NCI-H2196 (cell line): ENCODE data around the gene ALG6.
"Not testable (repeated sequence)": the region's sequence is repeated elsewhere in the genome, so short reads cannot be mapped to it uniquely, and the experiment has no call there.

Experiments used
- DNase-seq: peaks from one replicate; lab custom pipeline; 2025; ENCODE audit not compliant: unreplicated experiment; lab: John Stamatoyannopoulos, UW

ALG6 gene

DNA sequence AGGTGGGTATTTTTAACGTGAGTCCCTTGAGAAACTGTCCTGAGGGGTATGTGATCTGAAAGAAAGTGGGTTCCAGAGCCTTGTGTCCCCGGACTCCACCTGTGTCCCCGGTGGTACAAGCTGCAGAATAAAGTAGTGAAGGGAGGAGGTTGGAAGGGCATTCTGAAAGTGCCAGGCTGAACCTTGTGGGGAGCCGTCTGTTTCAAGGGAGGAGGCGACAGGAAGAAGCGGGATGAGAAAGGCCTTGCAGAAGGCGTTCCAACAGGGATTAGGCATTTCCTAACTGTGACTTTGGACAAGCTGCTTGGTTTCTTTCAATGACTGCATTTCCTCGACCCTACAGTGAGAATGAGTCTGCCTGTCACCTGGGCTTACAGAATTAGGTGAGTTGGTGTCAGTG, 39.3 kb upstream of the ALG6 start:
- DNase-seq: no peak

DNA sequence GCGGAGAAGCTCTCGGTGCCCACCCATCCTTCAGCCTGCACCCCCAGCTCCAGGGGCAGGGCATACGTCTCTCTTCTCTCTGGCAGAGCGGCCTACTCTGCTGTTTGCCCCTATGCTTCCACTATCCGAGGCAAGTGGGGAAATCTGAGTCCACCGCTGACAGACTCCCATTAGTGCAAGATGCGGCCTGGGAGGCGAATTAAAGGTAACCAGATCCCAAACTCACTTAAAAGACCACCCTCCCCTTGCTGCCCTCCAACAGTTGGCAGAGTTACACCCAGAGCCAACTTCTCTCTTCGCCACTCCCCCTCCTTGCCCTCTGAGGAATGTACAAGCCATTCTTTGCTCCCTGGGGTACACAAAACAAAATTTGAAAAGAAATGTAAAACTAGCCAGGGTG, 38.6 kb upstream of the ALG6 start:
- DNase-seq: no peak

- DNase-seq: no peak
Observed at GRCh38 chr1:63329621-63330330, 37.7 kb upstream of the ALG6 start.

DNA sequence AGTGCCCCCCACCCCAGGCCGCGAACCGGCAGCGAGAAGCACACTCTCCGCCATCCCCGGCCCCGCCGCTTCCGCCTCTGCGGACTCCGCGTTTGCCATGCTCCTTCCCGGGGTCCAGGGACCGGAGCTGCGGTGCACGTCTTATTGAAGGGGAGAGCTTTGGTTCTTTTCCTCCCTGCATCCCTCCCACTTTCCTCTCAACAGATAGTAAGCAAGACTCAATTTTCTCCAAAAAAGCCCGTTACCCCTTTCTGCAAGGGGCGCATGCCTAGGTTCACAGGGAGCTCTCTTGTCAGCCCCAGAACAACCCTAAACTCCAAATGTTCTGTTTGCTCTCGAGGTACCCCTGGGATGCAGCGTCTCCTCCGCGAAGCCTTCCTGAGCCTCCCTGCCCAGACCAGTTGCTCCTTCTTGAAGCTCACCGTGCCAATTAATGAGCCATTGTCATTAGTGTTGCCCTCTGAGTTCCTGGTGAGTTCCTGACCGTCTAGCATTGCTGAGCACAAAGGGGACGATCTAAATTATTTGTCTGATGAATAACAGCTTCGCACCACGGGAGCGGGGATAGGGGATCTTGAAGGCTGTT, 37.0 kb upstream of the ALG6 start:
- DNase-seq: no peak

DNA sequence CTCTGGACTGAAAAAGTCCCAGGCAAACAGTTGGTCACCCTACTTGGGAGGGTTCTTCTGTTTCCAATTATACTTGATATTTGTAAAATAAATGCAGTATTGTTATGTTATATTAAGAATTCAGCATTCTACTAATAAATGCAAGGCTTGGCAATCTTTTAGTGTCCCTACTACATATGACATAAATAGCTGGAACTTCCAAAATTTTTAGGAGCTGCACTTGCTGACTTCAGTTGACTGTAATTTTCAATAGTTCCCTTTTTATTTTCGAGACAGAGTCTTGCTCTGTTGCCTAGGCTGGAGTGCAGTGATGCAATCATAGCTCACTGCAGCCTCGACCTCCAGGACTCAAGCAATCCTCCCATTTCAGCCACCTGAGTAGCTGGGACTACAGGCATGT, 25.0 kb upstream of the ALG6 start:
- no peak for DNase-seq

DNA sequence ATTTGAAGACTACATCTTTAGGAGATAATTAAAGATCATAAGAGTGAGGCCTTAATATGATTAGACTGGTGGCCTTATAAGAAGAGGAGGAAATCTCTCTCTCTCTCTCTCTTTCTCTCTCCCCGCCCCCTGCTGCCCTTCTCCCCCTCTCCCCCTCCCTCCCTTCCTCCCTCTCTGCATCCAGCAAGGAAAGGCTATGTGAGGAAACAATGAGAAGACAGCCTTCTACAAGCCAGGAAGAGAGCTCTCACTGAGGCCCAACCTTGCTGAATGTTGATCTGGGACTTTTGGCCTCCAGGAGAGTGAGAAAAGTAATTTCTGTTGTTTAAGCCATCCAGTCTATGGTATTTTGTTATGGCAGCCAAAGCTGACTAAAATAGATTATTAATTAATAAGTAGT, 23.5 kb upstream of the ALG6 start:
- DNase-seq: no peak

DNA sequence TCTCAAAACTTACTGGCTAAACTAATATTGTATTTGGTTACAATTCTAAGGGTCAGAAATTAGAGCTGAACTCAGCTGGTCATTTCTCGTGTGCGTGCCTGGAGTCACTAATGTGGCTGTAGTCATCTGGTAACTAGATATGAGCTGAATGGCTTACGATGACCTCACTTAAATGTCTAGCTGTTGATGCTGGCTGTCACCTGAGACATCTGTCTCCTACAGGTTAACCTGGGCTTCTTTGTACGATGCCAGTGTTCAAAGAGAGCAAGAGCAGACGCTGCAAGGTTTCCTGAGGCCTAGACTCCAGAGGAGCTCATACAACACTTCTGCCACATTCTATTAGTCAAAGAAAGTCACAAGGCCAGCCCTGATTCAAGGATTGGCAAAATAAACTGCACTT, 17.1 kb upstream of the ALG6 start:
- DNase-seq: peak; percentile 62

DNA sequence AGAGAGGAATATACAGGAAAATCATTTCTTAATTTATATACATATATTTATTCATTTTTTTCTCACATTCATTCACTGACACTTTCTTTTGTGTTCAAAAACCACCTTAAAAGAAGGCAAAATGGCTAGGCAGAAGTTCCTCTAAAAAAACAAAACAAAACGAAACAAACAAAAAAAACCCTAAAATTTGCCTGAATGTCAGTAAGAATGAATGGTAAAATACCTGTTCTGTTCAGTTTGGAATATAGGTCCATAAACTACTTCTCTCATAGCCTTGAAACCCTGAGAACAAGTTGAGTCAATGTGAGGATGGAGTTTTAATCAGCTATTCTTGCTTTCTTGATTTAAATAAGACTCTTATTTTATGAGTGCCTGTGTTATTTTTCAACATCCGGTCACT, 14.7 kb upstream of the ALG6 start:
- no peak for DNase-seq

- DNase-seq: not testable (repeated sequence)
Observed at GRCh38 chr1:63356234-63356633, 11.2 kb upstream of the ALG6 start.

GRCh38 chr1:63359561-63359960, 7.9 kb upstream of the ALG6 start:
- no peak for DNase-seq

DNA sequence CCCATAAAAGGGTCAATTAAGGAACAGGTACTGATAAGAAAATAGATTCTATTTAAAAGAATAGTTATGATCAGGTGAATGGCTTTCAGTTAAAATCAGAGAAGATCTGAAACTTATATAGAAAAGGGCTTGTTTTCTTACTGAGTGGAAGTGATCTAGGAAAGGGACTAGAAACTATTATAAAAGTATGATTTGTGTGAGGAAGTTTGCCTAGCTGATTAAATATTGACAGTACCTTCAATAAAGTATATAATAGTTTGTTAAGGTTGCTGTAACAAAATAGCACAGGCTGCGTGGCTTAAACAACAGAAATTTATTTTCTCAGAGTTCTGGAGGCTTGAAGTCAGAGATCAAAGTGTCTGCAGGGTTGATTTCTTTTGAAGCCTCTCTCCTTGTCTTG, 5.4 kb upstream of the ALG6 start:
- DNase-seq: no peak

DNA sequence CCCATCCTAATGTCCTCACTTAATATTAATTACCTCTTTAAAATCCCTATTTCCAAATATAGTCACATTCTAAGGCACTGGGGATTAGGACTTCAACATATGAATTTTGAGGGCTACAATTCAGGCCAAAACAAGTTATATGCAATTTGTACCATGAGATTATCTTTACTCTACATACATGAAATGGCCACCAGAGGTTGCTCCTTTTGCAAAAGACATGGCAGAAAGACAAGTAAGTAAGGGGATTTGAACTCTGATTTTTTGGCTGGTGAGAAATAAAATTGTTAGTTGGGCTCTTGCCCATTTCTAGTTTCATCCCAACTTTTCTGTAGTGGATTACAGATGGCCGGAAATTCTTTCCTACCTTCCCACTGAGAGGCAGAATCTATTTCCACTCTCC, 4.8 kb upstream of the ALG6 start:
- DNase-seq: no peak

DNA sequence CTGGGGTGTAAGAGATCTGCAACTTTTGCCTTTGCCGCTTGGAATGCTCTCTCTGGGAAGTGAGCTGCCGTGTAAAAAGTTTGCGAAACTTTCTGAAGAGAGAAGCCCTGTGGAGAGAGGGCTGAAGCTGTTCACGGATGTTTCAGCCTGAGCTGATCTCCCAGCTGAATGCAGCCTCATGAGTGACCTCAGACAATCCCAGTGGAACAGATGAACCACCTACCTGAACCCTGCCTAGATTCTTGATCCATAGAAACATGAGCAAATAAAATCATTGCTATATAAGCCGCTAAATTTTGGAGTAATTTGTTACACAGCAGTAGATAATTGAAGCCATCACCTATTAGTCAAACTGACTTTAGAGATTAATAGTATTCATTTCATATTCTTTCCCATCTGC, 4.4 kb upstream of the ALG6 start:
- no peak for DNase-seq

GRCh38 chr1:63366908-63367214, 566 bp upstream of the ALG6 start:
- no peak for DNase-seq

DNA sequence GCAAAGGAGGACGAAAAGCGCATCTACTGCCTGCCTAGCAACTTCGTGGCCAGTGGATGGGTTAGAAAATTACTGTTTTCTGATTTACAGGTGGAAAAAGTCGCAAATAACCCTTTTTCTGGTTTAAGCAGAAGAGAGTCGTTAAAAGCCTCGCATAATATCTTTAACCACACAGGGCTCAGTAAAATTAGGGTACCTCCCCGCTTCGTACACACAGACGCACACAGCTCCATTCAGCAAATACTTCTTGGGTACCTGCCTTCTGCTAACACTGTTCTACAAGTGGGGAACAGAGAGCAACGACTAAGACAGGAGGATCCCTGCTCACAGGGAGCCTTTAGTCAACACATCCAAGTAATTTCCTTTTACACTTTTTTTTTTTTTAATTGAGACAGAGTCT, 704 bp downstream of the ALG6 start:
- no peak for DNase-seq

DNA sequence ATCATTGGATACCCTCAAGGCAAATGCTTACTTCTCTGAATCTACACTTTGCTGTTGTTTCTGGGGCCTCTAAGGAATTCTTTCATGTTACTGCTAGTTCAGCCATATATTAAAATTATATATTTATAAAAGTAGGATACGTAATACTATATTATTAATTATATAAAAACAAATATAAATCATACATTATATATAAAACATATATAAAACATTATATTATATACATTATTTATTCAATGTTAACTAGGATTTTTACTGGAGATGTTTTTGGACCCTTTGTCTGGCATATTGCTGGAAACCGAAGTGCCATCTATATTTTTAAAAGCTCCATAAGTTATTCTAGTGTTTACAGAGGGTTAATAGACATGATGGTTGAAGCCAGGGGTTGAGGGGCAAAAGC, 12.2 kb downstream of the ALG6 start:
- DNase-seq: no peak

DNA sequence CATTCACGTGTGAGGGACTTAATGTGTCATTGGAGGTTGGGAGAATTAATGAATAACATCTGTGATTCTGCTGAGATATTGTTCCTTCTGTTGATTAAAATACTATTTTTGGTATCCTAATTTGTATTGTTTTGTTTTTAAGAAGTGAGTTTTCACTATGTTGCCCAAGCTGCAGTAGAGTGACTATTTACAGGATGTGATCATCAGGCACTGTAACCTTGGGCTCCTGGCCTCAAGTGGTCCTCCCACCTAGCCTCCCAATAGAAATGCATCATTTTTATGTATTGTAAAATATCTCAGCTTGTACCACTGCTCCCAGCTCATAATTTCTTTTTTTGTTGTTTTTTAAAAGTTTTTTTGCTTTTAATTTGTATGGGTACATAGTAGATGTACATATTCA, 14.3 kb downstream of the ALG6 start:
- no peak for DNase-seq

DNA sequence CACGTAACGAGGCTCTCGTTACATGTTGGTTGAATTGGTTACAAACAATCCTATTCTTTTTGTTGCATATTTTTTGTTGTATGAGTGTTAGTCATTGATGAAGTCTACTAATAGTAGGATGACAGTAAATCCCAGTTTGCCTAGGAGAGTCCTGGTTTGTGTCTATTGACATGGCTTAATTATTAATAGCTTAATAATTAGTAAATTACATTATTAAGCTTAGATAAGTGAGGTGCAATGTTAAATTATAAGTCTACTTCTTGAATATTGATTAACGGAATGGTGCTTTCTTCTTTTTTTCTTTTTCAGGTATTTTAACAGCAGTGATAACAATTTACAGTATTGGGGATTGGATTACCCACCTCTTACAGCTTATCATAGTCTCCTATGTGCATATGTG, 34.5 kb downstream of the ALG6 start:
- no peak for DNase-seq

DNA sequence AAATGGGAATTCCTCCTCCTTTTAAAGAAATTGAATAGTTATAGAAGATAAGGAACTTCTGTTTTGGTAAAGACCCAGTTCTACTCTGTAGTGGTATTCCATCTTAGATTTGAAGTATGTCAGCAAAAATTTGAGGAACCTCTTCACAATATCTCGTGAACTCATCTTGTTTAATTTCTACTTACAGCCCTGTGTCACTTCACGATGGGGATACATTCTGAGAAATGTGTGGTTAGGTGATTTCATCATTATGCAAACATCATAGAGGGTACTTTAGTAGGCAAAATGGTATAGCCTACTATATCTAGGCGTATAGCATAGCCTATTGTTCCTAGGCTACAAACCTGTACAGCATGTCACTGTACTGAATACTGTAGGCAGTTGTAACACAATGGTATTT, 36.0 kb downstream of the ALG6 start:
- DNase-seq: no peak

DNA sequence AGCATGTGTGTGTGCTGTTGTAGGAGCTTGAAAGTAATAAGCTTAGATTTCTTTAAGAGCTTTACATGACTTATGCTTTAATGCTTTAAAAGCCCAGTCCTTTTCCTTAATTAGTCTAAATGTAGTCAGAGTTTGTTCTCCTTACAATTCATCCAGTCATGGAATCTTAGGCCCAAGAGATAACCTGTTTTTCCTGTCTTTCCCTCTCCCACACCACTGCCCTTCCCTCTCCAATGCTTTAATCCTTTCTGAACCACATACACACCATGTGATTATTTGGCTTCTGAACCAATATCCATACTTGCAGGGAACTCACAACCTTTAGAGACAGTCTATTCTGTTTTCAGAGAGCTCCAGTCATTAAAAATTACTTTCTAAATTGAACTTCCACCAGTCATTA, 37.6 kb downstream of the ALG6 start:
- no peak for DNase-seq

DNA sequence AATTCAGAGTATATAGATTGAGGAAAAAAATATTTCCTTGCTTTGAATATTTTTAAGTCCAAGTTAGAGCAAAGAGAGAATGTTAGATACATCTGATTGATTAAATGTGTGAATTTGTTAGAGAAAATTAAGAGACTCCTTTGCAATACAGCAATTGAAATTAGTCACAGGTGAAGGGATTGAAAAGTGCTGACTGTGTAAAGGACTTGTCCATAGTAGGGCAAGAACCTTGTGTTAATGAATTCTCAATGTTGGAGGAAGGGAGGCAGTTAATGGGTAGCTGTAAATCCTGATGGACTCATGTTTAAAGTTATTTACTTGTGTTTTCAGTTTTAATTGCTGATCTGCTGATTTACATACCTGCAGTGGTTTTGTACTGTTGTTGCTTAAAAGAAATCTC, 38.6 kb downstream of the ALG6 start:
- no peak for DNase-seq

DNA sequence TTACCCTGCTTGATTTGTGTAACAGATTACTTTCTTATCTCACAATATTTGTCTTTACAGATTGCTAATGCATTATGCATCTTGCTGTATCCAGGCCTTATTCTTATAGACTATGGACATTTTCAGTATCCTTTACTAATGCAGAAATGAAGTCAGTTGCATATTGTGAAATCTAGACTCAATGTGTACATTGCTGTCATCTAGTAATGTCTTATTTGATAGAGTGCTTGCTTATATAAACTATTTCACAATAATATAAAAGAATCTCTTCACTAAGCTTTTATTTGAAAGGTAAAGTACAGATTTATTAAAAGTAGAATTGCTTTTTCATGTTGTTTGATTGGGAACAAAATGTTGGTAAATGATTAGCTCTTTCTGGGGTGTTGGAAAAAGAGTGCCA, 39.6 kb downstream of the ALG6 start:
- DNase-seq: no peak

DNA sequence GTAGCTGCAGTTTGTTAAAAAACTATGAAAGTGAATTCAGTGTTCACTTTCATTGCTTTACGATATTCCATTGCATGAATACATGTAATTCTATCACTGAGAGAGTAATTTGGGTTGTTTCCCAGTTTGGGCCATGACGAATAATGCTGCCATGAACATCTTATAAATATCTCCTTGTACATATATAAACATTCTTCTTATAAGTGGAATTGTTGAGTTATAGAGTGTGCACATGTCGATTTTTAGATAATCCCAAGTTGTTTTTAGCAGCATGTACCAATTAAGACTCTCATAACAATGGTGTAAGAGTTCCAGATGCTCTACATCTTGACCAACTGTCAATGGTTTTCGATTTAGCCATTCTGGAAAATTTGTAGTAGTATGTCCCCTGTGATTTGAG, 40.9 kb downstream of the ALG6 start:
- DNase-seq: no peak
